Ovary (tissue), 9 donors: ENCODE data around the gene GLYAT. TPM values are rescaled to one million over a fixed set of nuclear protein-coding genes. Genes with fewer than 3 reads are reported as not detected.

Experiments used
- DNase-seq, 5 donors: peaks; one replicate each; pipeline ENCODE4 v3.0.0-alpha.2; 2019 to 2020
- H3K27ac ChIP-seq, 2 donors: fragments of 200-600 bp; one replicate each; pipeline versions ENCODE4 v1.5.1 to v1.8.0; 2019 to 2022
- H3K27me3 ChIP-seq: fragments of 200-600 bp; one replicate; pipeline ENCODE4 v1.8.0; 2022
- H3K36me3 ChIP-seq: fragments of 200-600 bp; sonication (generic); one replicate; pipeline ENCODE4 v1.5.1; 2019
- H3K4me1 ChIP-seq: one replicate; pipeline ENCODE4 v1.8.1; 2013; ENCODE audit warnings: mild to moderate bottlenecking, moderate library complexity; ENCODE audit not compliant: insufficient read depth
- H3K4me3 ChIP-seq: fragments of 200-600 bp; sonication (generic); one replicate; pipeline ENCODE4 v1.5.1; 2017
- H3K9me3 ChIP-seq, 2 donors: fragments of 200-600 bp in 1 of 2; sonication (generic) in 1 of 2; one replicate each; pipeline versions ENCODE4 v1.5.1 to v1.8.1; 2013 to 2019; ENCODE audit warnings: mild to moderate bottlenecking in 1 of 2, moderate library complexity in 1 of 2
- CTCF ChIP-seq, 3 donors: fragments of 450-650 bp in 2 of 3; fragments of 200-600 bp in 1 of 3; IDR thresholded peaks; one replicate each; pipeline versions ENCODE4 v1.5.1 to v1.8.0; 2016 to 2022; ENCODE audit warnings: antibody characterized with exemption in 3 of 3, mild to moderate bottlenecking in 1 of 3
- EP300 ChIP-seq: sonication (generic); formaldehyde crosslinking; IDR thresholded peaks from one replicate; pipeline ENCODE4 v1.6.1; 2017; ENCODE audit warnings: antibody characterized with exemption
- POLR2A ChIP-seq: fragments of 450-650 bp; IDR thresholded peaks from one replicate; pipeline ENCODE4 v1.6.1; 2017; ENCODE audit warnings: antibody characterized with exemption, mild to moderate bottlenecking, moderate library complexity
- WGBS, 3 donors: extraction: QIAGEN DNeasy Blood & Tissue Kit in 1 of 3; methylation state at CpG; one replicate each; pipeline versions ENCODE4 v1.1.5 to v1.1.7; 2013 to 2017; 5-methylcytosine and 5-hydroxymethylcytosine counted together
- intact Hi-C, 4 donors: fragments of 100-400 bp; cut with DNase I; formaldehyde crosslinking; loops; one replicate each; pipeline versions ENCODE4 v1.11.0 to v1.15.1; 2022 to 2023
- polyA plus RNA-seq, 2 donors: library from polyadenylated mRNA; stranded (reverse); fragments of 200-250 nt in 1 of 2; fragments of 350-450 nt in 1 of 2; fragmentation: Illumina TruSeq in 1 of 2; extraction: RNeasy Lipid Tissue Mini Kit (QIAGEN cat#74804) in 1 of 2; gene quantifications; one replicate each; pipeline ENCODE4 v1.2.3, GENCODE V29; 2013 to 2014
- total RNA-seq, 7 donors: library from RNA; depleted of rRNA in 2 of 7; stranded (reverse); fragments of >200 nt in 2 of 7; fragmentation: NEBNext Ultra II Directional in 3 of 7; extraction: Animal tissue kit (Norgen Biotek cat#: 25700) in 3 of 7; gene quantifications; one replicate each; pipeline versions ENCODE4 v1.1.0 to v1.2.4, GENCODE V29; 2016 to 2023
- donor health status: DM: no; HTN: no; CAD: no; lungs with moderate emphysema.
- donor health status: DM: no; HTN: no; CAD: no.
- donor health status: Bipolar disorder and iron deficiency.
- donor health status: DM: yes; HTN: yes; CAD: no.
- donor health status: DM: no; HTN: no; CAD: no.
- donor health status: DM: yes; HTN: yes; CAD: no.

GLYAT gene
- total and polyA plus RNA-seq, 9 donors = 0.18 TPM; not detected in 8

- Histone ChIP-seq H3K9me3 (no peaks in the 10 kb centered on the region), H3K36me3 (no peaks in the 10 kb centered on the region), H3K27me3 (no peaks in the 10 kb centered on the region), H3K4me1 (no peaks in the 10 kb centered on the region), H3K27ac (no peak overlapping the region), H3K4me3 (no peak overlapping the region)
- intact Hi-C loops = no loop called here
- no peak for TF ChIP-seq EP300
- TF ChIP-seq CTCF (IDR thresholded peaks at IDR 0.05) = no peak
- TF ChIP-seq POLR2A = no peak
- 71 to 73% (median 71%) methylated on average over 3 of the region's 3 CpGs for WGBS, 3 donors
- DNase-seq = no peak
Observed at GRCh38 chr11:58771458-58771855, 39.7 kb upstream of the GLYAT start.

DNA sequence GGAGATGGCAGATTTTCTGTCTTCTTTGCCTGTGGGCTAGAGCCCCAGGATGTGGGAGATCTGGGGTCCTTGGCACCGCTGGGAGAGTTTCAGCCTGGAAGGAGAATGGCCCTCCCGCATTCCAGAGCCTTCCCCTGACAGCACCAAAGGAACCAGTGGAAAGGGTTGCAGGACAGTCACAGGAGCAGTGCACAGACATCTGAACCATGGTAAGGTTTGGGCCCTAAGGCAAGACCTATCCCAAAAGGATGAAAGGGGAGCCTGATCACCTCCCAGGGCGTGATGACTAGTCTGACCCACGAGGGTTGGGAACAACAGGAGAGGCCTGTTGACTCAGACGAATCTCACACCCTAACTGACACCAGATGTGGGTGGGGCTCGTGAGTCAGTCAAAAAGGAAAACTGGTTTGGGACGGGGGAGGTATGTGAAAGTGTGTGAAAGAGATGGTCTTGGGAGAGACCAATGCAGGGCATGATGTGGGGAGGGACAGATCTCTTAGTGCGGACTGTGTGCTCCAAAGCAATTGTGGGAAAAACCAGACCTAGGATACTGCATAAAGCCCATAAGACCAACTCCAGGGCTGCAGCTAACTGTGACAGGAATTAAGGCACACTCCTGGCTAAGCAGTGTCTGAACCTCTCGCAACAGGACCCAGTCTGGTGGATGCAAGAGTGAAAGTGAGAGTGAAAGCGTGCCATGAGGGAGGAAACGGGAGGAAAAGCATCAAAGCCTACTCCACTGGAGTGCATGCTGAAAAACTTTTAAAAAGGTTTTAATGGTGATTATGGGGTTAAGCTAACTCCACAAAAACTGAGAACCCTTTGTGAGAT is 39.1 kb upstream of the GLYAT start:
- H3K4me3 ChIP-seq = no peak overlapping the region
- H3K4me1 ChIP-seq = no peaks in the 10 kb centered on the region
- no peaks in the 10 kb centered on the region for H3K9me3 ChIP-seq
- no peak for TF ChIP-seq POLR2A
- intact Hi-C loops = no loop called here
- H3K27me3 ChIP-seq = no peaks in the 10 kb centered on the region
- 77 to 86% (median 82%) methylated on average over 11 of the region's 11 CpGs for WGBS, 3 donors
- DNase-seq = no peak
- no peaks in the 10 kb centered on the region for H3K36me3 ChIP-seq
- no peak overlapping the region for H3K27ac ChIP-seq

DNA sequence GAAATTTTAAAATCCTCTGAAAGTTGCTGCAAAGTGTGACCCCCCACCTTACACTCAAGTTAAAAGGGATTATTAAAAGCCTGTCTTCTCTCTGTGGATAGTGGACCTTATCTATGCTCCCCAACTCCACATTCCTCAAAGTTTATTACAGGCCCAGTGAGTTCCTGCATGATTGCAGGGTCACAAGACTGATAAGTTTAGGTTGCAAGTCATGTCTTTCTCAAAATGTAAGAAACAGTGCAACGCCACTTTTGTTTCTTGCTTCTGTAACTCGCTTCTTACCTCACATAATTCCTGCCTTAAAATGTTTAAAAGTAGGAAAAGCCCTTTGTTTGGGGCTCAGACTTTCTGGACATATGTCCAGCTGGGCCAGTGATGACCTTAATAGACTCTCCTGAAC is 38.4 kb upstream of the GLYAT start:
- intact Hi-C loops = no loop called here
- TF ChIP-seq CTCF (IDR thresholded peaks at IDR 0.05) = no peak
- no peak for TF ChIP-seq EP300
- no peak for TF ChIP-seq POLR2A
- Histone ChIP-seq H3K4me3 (no peak overlapping the region), H3K36me3 (no peaks in the 10 kb centered on the region), H3K27ac (no peak overlapping the region), H3K27me3 (no peaks in the 10 kb centered on the region), H3K4me1 (no peaks in the 10 kb centered on the region), H3K9me3 (no peaks in the 10 kb centered on the region)
- no peak for DNase-seq
- WGBS, 3 donors = 60 to 76% (median 68%) methylated on average over 2 of the region's 2 CpGs

GRCh38 chr11:58769308-58769707 is 37.6 kb upstream of the GLYAT start:
- no peak for TF ChIP-seq EP300
- no peak for TF ChIP-seq POLR2A
- TF ChIP-seq CTCF (IDR thresholded peaks at IDR 0.05) = no peak

DNA sequence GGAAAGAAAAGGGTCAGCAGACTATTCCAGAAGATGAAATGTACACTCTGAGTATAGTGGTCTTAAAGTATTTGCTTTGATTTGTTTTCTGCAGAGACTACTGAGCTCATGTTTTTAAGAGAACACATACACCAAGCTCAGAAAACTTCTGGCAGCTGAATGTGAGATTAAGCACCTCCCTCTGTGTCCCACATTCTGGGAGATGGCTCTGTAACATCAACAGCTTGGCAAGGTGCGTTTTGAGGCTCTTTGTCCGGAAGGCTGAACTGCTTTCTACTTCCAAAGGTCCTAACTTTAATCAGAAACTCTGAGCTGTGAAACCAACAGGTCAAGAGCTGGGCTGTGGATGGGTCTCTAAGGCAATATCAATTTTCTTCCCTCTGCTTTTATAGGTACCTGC is 36.4 kb upstream of the GLYAT start:
- H3K27me3 ChIP-seq = no peaks in the 10 kb centered on the region
- DNase-seq = no peak
- TF ChIP-seq EP300 = no peak
- TF ChIP-seq POLR2A = no peak
- TF ChIP-seq CTCF (IDR thresholded peaks at IDR 0.05) = no peak
- no peak overlapping the region for H3K4me3 ChIP-seq
- no peaks in the 10 kb centered on the region for H3K9me3 ChIP-seq
- no peaks in the 10 kb centered on the region for H3K36me3 ChIP-seq
- H3K27ac ChIP-seq = no peak overlapping the region
- no peaks in the 10 kb centered on the region for H3K4me1 ChIP-seq
- intact Hi-C loops = no loop called here
- WGBS, 3 donors = 21 to 30% (median 23%) methylated on average over 2 of the region's 2 CpGs

More at GRCh38 chr11:58769308-58769707, 37.6 kb upstream of the GLYAT start:
- Histone ChIP-seq H3K27ac (no peak overlapping the region), H3K27me3 (no peaks in the 10 kb centered on the region), H3K36me3 (no peaks in the 10 kb centered on the region), H3K4me3 (no peak overlapping the region), H3K9me3 (no peaks in the 10 kb centered on the region), H3K4me1 (no peaks in the 10 kb centered on the region)
- intact Hi-C loops = no loop called here
- DNase-seq = no peak
- 34 to 61% (median 52%) methylated on average over 2 of the region's 2 CpGs for WGBS, 3 donors
